ENCODE measurements around the gene ANO8. TPM values are rescaled to one million over a fixed set of nuclear protein-coding genes. Genes with fewer than 3 reads are reported as not detected.

Gene ANO8
- total and polyA plus RNA-seq, 5 donors = 7.1 to 10.9 (median 8.1) TPM

GRCh38 chr19:17294051-17294891 is 40.4 kb downstream of the ANO8 start:
- ATAC-seq = peak; percentile 2 to 15
- peak; percentile 54 to 77 (median 71) for DNase-seq
- Histone ChIP-seq H3K4me1 (ENCODE audit: control insufficient read depth, insufficient read depth, low read length) (no peaks in the 10 kb centered on the region), H3K4me3 (ENCODE audit: low read length) (no peak overlapping the region), H3K9me3 (ENCODE audit: control insufficient read depth, low read length) (no peaks in the 10 kb centered on the region), H3K27me3 (ENCODE audit: control insufficient read depth, insufficient read depth) (no peaks in the 10 kb centered on the region), H3K27ac (ENCODE audit: low read length) (no peak overlapping the region)
- WGBS = 82% methylated on average over 48 of the region's 48 CpGs
- intact Hi-C loops (cut with DNase I) = loop anchor here in 3 of 4 donors (10.0 kb wide), 2 partner anchors 91 to 101 kb away; partner anchors contain the start of gene CCDC194 (in 1 of the 3)

DNA sequence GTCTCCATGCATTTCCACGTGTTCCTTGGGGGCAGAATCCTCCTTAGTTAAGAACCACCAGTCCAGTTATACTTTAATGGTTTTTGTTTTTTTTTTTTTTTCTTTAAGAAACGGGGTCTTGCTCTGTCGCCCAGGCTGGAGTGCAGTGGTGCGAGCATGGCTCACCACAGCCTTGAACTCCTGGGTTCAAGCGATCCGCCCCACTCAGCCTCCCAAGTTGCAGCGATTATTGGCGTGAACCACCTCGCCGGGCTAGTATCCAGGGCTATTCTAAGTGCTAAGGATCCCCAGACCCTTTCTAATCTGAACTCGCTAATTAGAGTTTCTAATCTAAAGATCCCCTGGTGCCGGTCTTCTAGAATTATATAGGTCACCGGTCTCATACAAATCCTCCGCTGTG is 41.0 kb downstream of the ANO8 start:
- H3K27me3 ChIP-seq (ENCODE audit: control insufficient read depth, insufficient read depth) = no peaks in the 10 kb centered on the region
- intact Hi-C loops (cut with DNase I) = loop anchor here in 3 of 4 donors (10.0 kb wide), 2 partner anchors 91 to 101 kb away; partner anchors contain the start of gene CCDC194 (in 1 of the 3)
- DNase-seq = no peak
- ATAC-seq = no peak
- H3K4me1 ChIP-seq (ENCODE audit: control insufficient read depth, insufficient read depth, low read length) = no peaks in the 10 kb centered on the region
- H3K27ac ChIP-seq (ENCODE audit: low read length) = no peak overlapping the region
- no peak overlapping the region for H3K4me3 ChIP-seq (ENCODE audit: low read length)
- WGBS = 88% methylated on average over 14 of the region's 14 CpGs
- no peaks in the 10 kb centered on the region for H3K9me3 ChIP-seq (ENCODE audit: control insufficient read depth, low read length)

- ATAC-seq (peak; percentile 91 to 93), DNase-seq (peak; percentile 74 to 92 (median 91))
- peak overlapping the region; percentile 53 for H3K4me3 ChIP-seq (ENCODE audit: low read length)
- no peaks in the 10 kb centered on the region for H3K9me3 ChIP-seq (ENCODE audit: control insufficient read depth, low read length)
- no peaks in the 10 kb centered on the region for H3K4me1 ChIP-seq (ENCODE audit: control insufficient read depth, insufficient read depth, low read length)
- intact Hi-C loops (cut with DNase I) = loop anchor here in 3 of 4 donors (10.0 kb wide), 2 partner anchors 92 to 102 kb away; partner anchors contain the start of gene CCDC194 (in 1 of the 3)
- H3K27ac ChIP-seq (ENCODE audit: low read length) = peak overlapping the region; percentile 11
- no peaks in the 10 kb centered on the region for H3K27me3 ChIP-seq (ENCODE audit: control insufficient read depth, insufficient read depth)
- WGBS = 2% methylated on average over 46 of the region's 46 CpGs
Measured at GRCh38 chr19:17292301-17293074, 42.2 kb downstream of the ANO8 start.

- WGBS = 11% methylated on average over 22 of the region's 22 CpGs
- Histone ChIP-seq H3K27me3 (ENCODE audit: control insufficient read depth, insufficient read depth) (no peaks in the 10 kb centered on the region), H3K9me3 (ENCODE audit: control insufficient read depth, low read length) (no peaks in the 10 kb centered on the region), H3K4me3 (ENCODE audit: low read length) (peak overlapping the region; percentile 30), H3K27ac (ENCODE audit: low read length) (no peak overlapping the region), H3K4me1 (ENCODE audit: control insufficient read depth, insufficient read depth, low read length) (no peaks in the 10 kb centered on the region)
- DNase-seq = peak; percentile 90 to 92 (median 91)
- ATAC-seq = peak; percentile 30 to 63
- intact Hi-C loops (cut with DNase I) = loop anchor here in 1 of 4 donors (10.0 kb wide), 1 partner anchor 75 kb away; the partner anchor contains the start of gene USE1
Measured at GRCh38 chr19:17289489-17289888, 45.2 kb downstream of the ANO8 start.

- Histone ChIP-seq H3K4me1 (ENCODE audit: control insufficient read depth, insufficient read depth, low read length) (no peaks in the 10 kb centered on the region), H3K27me3 (ENCODE audit: control insufficient read depth, insufficient read depth) (no peaks in the 10 kb centered on the region), H3K27ac (ENCODE audit: low read length) (no peak overlapping the region), H3K4me3 (ENCODE audit: low read length) (no peak overlapping the region), H3K9me3 (ENCODE audit: control insufficient read depth, low read length) (no peaks in the 10 kb centered on the region)
- 85% methylated on average over 9 of the region's 9 CpGs for WGBS
- DNase-seq = no peak
- intact Hi-C loops (cut with DNase I) = loop anchor here in 1 of 4 donors (10.0 kb wide), 1 partner anchor 72 kb away; the partner anchor contains the start of gene USE1
- no peak for ATAC-seq
Measured at GRCh38 chr19:17286752-17287151, 47.9 kb downstream of the ANO8 start.

- no peak overlapping the region for H3K4me3 ChIP-seq (ENCODE audit: low read length)
- WGBS = 90% methylated on average over 11 of the region's 11 CpGs
- H3K4me1 ChIP-seq (ENCODE audit: control insufficient read depth, insufficient read depth, low read length) = no peaks in the 10 kb centered on the region
- no peaks in the 10 kb centered on the region for H3K27me3 ChIP-seq (ENCODE audit: control insufficient read depth, insufficient read depth)
- H3K9me3 ChIP-seq (ENCODE audit: control insufficient read depth, low read length) = no peaks in the 10 kb centered on the region
- no peak for ATAC-seq
- DNase-seq = peak in 1 of 3 donors; percentile 34
- intact Hi-C loops (cut with DNase I) = loop anchor here in 1 of 4 donors (10.0 kb wide), 1 partner anchor 71 kb away; the partner anchor contains the start of gene USE1
- H3K27ac ChIP-seq (ENCODE audit: low read length) = no peak overlapping the region
Measured at GRCh38 chr19:17286263-17286662, 48.4 kb downstream of the ANO8 start.

- no peaks in the 10 kb centered on the region for H3K4me1 ChIP-seq (ENCODE audit: control insufficient read depth, insufficient read depth, low read length)
- H3K27me3 ChIP-seq (ENCODE audit: control insufficient read depth, insufficient read depth) = no peaks in the 10 kb centered on the region
- ATAC-seq (no peak), DNase-seq (peak in 1 of 3 donors; percentile 26)
- H3K9me3 ChIP-seq (ENCODE audit: control insufficient read depth, low read length) = no peaks in the 10 kb centered on the region
- intact Hi-C loops (cut with DNase I) = loop anchor here in 1 of 4 donors (10.0 kb wide), 1 partner anchor 71 kb away; the partner anchor contains the start of gene USE1
- no peak overlapping the region for H3K4me3 ChIP-seq (ENCODE audit: low read length)
- WGBS = 88% methylated on average over 18 of the region's 18 CpGs
- H3K27ac ChIP-seq (ENCODE audit: low read length) = no peak overlapping the region
Measured at GRCh38 chr19:17285415-17286135, 49.1 kb downstream of the ANO8 start.

DNA sequence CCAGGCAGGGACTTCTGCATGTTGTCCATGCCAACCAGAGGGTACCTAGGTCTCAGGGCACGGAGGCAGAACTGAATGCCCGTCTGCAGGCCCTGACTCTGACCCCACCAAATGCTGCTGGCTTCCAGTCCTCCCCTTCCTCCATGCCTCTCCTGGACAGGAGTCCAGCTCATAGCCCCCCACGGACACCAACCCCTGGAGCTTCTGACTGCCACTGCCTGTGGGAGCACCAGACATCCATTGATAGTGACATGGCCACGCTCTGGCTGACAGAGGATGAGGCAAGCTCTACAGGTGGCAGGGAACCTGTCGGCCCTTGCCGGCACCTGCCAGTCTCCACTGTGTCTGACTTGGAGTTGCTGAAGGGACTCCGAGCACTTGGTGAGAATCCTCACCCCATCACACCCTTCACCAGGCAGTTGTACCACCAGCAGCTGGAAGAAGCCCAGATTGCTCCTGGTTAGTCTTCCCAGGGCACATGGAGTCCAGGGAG is 51.1 kb downstream of the ANO8 start:
- WGBS = 89% methylated on average over 7 of the region's 7 CpGs
- Histone ChIP-seq H3K27me3 (ENCODE audit: control insufficient read depth, insufficient read depth) (no peaks in the 10 kb centered on the region), H3K27ac (ENCODE audit: low read length) (no peak overlapping the region), H3K9me3 (ENCODE audit: control insufficient read depth, low read length) (no peaks in the 10 kb centered on the region), H3K4me1 (ENCODE audit: control insufficient read depth, insufficient read depth, low read length) (no peaks in the 10 kb centered on the region), H3K4me3 (ENCODE audit: low read length) (no peak overlapping the region)
- intact Hi-C loops (cut with DNase I) = loop anchor here (2.0 to 10.0 kb wide), 4 partner anchors 69 to 217 kb away; partner anchors contain the start of gene USE1 (in 1 of the 4)
- DNase-seq (no peak), ATAC-seq (no peak)

- 3% methylated on average over 45 of the region's 45 CpGs for WGBS
- H3K4me3 ChIP-seq (ENCODE audit: low read length) = peak overlapping the region; percentile 34
- H3K27me3 ChIP-seq (ENCODE audit: control insufficient read depth, insufficient read depth) = no peaks in the 10 kb centered on the region
- DNase-seq (peak; percentile 81 to 93 (median 93)), ATAC-seq (peak; percentile 92)
- no peaks in the 10 kb centered on the region for H3K4me1 ChIP-seq (ENCODE audit: control insufficient read depth, insufficient read depth, low read length)
- intact Hi-C loops (cut with DNase I) = loop anchor here (2.0 to 10.0 kb wide), 4 partner anchors 68 to 216 kb away; partner anchors contain the start of gene USE1 (in 1 of the 4)
- H3K9me3 ChIP-seq (ENCODE audit: control insufficient read depth, low read length) = no peaks in the 10 kb centered on the region
- no peak overlapping the region for H3K27ac ChIP-seq (ENCODE audit: low read length)
Measured at GRCh38 chr19:17282488-17283125, 52.0 kb downstream of the ANO8 start.

Measured in right cardiac atrium (tissue), 5 donors.